ENCODE measurements around the gene LRRC25.

GRCh38 chr19:18349524-18350128, 47.8 kb downstream of the LRRC25 start:
- TF ChIP-seq CTCF (IDR thresholded peaks at IDR 0.05; ENCODE audit: extremely low read depth in 1 of 2, insufficient read depth in 1 of 2, low read depth in 1 of 2, low read length in 2 of 2) (peak; percentile 80 to 86), POLR2A (IDR thresholded peaks at IDR 0.05; ENCODE audit: low read depth, low read length) (no peak), EZH2 (IDR thresholded peaks at IDR 0.05; ENCODE audit: borderline replicate concordance, low read depth, low read length, severe bottlenecking) (no peak), JUN (IDR thresholded peaks at IDR 0.05; ENCODE audit: borderline replicate concordance, insufficient read depth, insufficient read length, low read depth) (no peak)
- TF ChIP-seq, protein P1, sequence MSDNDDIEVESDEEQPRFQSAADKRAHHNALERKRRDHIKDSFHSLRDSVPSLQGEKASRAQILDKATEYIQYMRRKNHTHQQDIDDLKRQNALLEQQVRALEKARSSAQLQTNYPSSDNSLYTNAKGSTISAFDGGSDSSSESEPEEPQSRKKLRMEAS (IDR thresholded peaks at IDR 0.05; ENCODE audit: insufficient read depth, insufficient read length), result no peak

All from endothelial cell of umbilical vein (primary cell).